B cell (primary cell): ENCODE measurements around the gene MYO1G.

Source experiments
- EZH2 ChIP-seq: IDR thresholded peaks from 2 replicates; pipeline ENCODE4 v1.6.1; 2012; ENCODE audit warnings: borderline replicate concordance, low read depth, mild to moderate bottlenecking, moderate library complexity, low read length; ENCODE audit not compliant: insufficient read depth, poor library complexity, severe bottlenecking
- TF ChIP-seq, protein P1 (sequence below): fragments of 200-600 bp; IDR thresholded peaks from one replicate; pipeline ENCODE4 v1.8.0; 2022; ENCODE audit warnings: antibody characterized with exemption, mild to moderate bottlenecking

GRCh38 chr7:44969049-44969700 lies 9.6 kb downstream of the MYO1G start:
- TF ChIP-seq, protein P1, sequence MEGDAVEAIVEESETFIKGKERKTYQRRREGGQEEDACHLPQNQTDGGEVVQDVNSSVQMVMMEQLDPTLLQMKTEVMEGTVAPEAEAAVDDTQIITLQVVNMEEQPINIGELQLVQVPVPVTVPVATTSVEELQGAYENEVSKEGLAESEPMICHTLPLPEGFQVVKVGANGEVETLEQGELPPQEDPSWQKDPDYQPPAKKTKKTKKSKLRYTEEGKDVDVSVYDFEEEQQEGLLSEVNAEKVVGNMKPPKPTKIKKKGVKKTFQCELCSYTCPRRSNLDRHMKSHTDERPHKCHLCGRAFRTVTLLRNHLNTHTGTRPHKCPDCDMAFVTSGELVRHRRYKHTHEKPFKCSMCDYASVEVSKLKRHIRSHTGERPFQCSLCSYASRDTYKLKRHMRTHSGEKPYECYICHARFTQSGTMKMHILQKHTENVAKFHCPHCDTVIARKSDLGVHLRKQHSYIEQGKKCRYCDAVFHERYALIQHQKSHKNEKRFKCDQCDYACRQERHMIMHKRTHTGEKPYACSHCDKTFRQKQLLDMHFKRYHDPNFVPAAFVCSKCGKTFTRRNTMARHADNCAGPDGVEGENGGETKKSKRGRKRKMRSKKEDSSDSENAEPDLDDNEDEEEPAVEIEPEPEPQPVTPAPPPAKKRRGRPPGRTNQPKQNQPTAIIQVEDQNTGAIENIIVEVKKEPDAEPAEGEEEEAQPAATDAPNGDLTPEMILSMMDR = no peak
- TF ChIP-seq EZH2 = no peak
